Head of caudate nucleus (tissue), 42 donors: ENCODE measurements around the gene MYL1.

Experiments used
- DNase-seq, 42 donors: peaks; one replicate each; pipeline versions ENCODE4 v3.0.0 to v3.0.0-alpha.2; 2020 to 2021; ENCODE audit warnings: mixed read lengths in 7 of 42
- intact Hi-C: fragments of 100-400 bp; cut with DNase I; formaldehyde crosslinking; loops from one replicate; pipeline ENCODE4 v1.15.0; 2022

MYL1 gene

GRCh38 chr2:210271300-210271699 is 43.7 kb downstream of the MYL1 start:
- no peak for DNase-seq
- intact Hi-C loops: no loop called here

- no peak for DNase-seq
- intact Hi-C loops: no loop called here
Measured at GRCh38 chr2:210269148-210269547, 45.8 kb downstream of the MYL1 start.

- intact Hi-C loops: no loop called here
Measured at GRCh38 chr2:210268281-210268680, 46.7 kb downstream of the MYL1 start.

GRCh38 chr2:210267698-210268097 is 47.3 kb downstream of the MYL1 start:
- DNase-seq: no peak
- intact Hi-C loops: no loop called here

More at GRCh38 chr2:210268281-210268680, 46.7 kb downstream of the MYL1 start:
- no peak for DNase-seq

- intact Hi-C loops: no loop called here
- no peak for DNase-seq
Measured at GRCh38 chr2:210264282-210264681, 50.7 kb downstream of the MYL1 start.

GRCh38 chr2:210263841-210264240 is 51.1 kb downstream of the MYL1 start:
- intact Hi-C loops: no loop called here
- no peak for DNase-seq

- DNase-seq: no peak
- intact Hi-C loops: no loop called here
Measured at GRCh38 chr2:210262036-210262435, 52.9 kb downstream of the MYL1 start.

GRCh38 chr2:210259687-210260086 is 55.3 kb downstream of the MYL1 start:
- intact Hi-C loops: loop anchor here (10.0 kb wide), 1 partner anchor 135 kb away; no protein-coding TSS in a partner anchor
- no peak for DNase-seq

GRCh38 chr2:210252699-210253606 is 62.0 kb downstream of the MYL1 start:
- intact Hi-C loops: loop anchor here (10.0 kb wide), 1 partner anchor 142 kb away; no protein-coding TSS in a partner anchor

GRCh38 chr2:210250622-210251021 is 64.4 kb downstream of the MYL1 start:
- intact Hi-C loops: loop anchor here (10.0 kb wide), 1 partner anchor 144 kb away; no protein-coding TSS in a partner anchor
- DNase-seq: no peak

More at GRCh38 chr2:210252699-210253606, 62.0 kb downstream of the MYL1 start:
- no peak for DNase-seq
